ENCODE results near the gene ICA1L. TPM values are rescaled to one million over a fixed set of nuclear protein-coding genes. Genes with fewer than 3 reads are reported as not detected.
"Not testable (repeated sequence)": the region's sequence is repeated elsewhere in the genome, so short reads cannot be mapped to it uniquely, and the experiment has no call there.

ICA1L gene
- total RNA-seq, 1 experiment from 2014 or later, result 2.0 TPM

GRCh38 chr2:202822411-202822810 is 49.2 kb downstream of the ICA1L start:
- Histone ChIP-seq H3K9me3 (replicated peaks) (no peaks in the 10 kb centered on the region), H3K27ac (no peak overlapping the region), H3K27me3 (replicated peaks) (no peaks in the 10 kb centered on the region), H3K36me3 (no peaks in the 10 kb centered on the region), H3K4me3 (no peak overlapping the region), H3K4me1 (replicated peaks) (no peaks in the 10 kb centered on the region)
- no peak for DNase-seq (ENCODE audit: low read depth in 1 of 2, low spot score in 2 of 2)

GRCh38 chr2:202821206-202822160 is 50.1 kb downstream of the ICA1L start:
- Histone ChIP-seq H3K36me3 (no peaks in the 10 kb centered on the region), H3K27ac (no peak overlapping the region), H3K9me3 (replicated peaks) (no peaks in the 10 kb centered on the region), H3K4me1 (replicated peaks) (no peaks in the 10 kb centered on the region), H3K4me3 (no peak overlapping the region), H3K27me3 (replicated peaks) (no peaks in the 10 kb centered on the region)
- no peak for DNase-seq (ENCODE audit: low read depth in 1 of 2, low spot score in 2 of 2)

- Histone ChIP-seq H3K4me3 (no peak overlapping the region), H3K9me3 (replicated peaks) (no peaks in the 10 kb centered on the region), H3K4me1 (replicated peaks) (no peaks in the 10 kb centered on the region), H3K36me3 (no peaks in the 10 kb centered on the region), H3K27ac (no peak overlapping the region), H3K27me3 (replicated peaks) (no peaks in the 10 kb centered on the region)
- DNase-seq (ENCODE audit: low read depth in 1 of 2, low spot score in 2 of 2), result no peak
Observed at GRCh38 chr2:202818321-202818720, 53.2 kb downstream of the ICA1L start.

DNA sequence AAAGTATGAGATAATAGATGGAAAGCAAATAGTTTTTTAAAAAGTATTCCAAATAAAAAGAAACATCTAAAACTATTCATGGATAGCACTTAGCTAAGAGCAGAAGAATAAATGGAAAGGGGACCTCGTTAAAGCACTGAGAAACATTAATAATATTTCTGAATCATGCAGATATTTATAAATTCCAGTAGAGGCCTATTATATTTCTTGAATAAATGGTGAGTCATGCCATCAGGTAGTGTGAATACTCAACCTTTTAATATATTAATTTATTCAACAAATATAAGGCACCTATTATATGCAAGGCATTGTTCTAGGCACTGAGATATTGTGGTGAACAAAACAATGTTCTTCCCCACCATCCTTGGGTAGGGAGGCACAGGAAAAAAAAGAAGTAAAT is 53.8 kb downstream of the ICA1L start:
- no peak for DNase-seq (ENCODE audit: low read depth in 1 of 2, low spot score in 2 of 2)
- Histone ChIP-seq H3K4me3 (no peak overlapping the region), H3K9me3 (replicated peaks) (no peaks in the 10 kb centered on the region), H3K27me3 (replicated peaks) (no peaks in the 10 kb centered on the region), H3K36me3 (no peaks in the 10 kb centered on the region), H3K27ac (no peak overlapping the region), H3K4me1 (replicated peaks) (no peaks in the 10 kb centered on the region)

GRCh38 chr2:202815548-202816360 is 55.8 kb downstream of the ICA1L start:
- DNase-seq (ENCODE audit: low read depth in 1 of 2, low spot score in 2 of 2), result no peak
- H3K9me3 ChIP-seq (replicated peaks), result no peaks in the 10 kb centered on the region
- no peak overlapping the region for H3K27ac ChIP-seq
- H3K27me3 ChIP-seq (replicated peaks), result no peaks in the 10 kb centered on the region
- H3K36me3 ChIP-seq, result no peaks in the 10 kb centered on the region
- H3K4me1 ChIP-seq (replicated peaks), result no peaks in the 10 kb centered on the region
- no peak overlapping the region for H3K4me3 ChIP-seq

DNA sequence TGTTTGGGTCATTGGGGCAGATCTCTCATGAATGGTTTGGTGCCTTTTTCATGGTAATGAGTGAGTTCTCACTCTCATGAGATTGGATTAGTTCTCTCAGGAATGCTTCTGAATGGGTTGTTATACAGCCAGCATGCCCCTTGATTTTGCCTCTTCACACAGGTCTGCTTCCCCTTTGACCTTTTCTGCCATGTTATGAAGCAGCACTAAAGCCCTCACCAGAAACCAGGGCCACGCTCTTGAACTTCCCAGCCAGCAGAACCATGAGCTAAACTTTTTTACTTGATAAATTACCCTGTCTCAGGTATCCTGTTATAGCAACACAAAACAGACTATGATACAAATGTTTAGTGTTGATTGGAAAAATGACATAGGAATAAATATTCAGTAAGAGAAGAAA is 57.3 kb downstream of the ICA1L start:
- Histone ChIP-seq H3K27me3 (replicated peaks) (no peaks in the 10 kb centered on the region), H3K36me3 (no peaks in the 10 kb centered on the region), H3K4me1 (replicated peaks) (no peaks in the 10 kb centered on the region), H3K9me3 (replicated peaks) (no peaks in the 10 kb centered on the region), H3K27ac (no peak overlapping the region), H3K4me3 (no peak overlapping the region)
- DNase-seq (ENCODE audit: low read depth in 1 of 2, low spot score in 2 of 2), result no peak

DNA sequence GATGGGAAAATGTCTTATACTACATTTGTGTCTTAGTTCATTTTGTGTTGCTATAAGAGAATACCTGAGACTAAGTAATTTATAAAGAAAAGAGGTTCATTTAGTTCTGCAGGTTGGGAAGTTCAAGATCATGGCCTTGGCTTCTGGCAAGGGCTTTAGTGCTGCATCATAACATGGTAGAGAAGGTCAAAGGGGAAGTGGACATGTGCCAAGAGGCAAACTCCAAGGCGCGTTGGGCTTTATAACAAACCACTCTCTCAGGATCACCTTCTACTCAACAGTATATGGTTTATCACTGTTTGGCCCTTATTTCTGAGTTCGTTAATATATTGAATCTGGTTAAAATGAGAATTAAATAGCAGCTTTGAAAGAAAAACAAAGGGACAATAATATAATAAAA is 58.2 kb downstream of the ICA1L start:
- no peaks in the 10 kb centered on the region for H3K36me3 ChIP-seq
- H3K4me3 ChIP-seq, result no peak overlapping the region
- no peaks in the 10 kb centered on the region for H3K4me1 ChIP-seq (replicated peaks)
- no peak overlapping the region for H3K27ac ChIP-seq
- no peaks in the 10 kb centered on the region for H3K9me3 ChIP-seq (replicated peaks)
- no peak for DNase-seq (ENCODE audit: low read depth in 1 of 2, low spot score in 2 of 2)
- no peaks in the 10 kb centered on the region for H3K27me3 ChIP-seq (replicated peaks)

- Histone ChIP-seq H3K27ac (no peak overlapping the region), H3K36me3 (no peaks in the 10 kb centered on the region), H3K9me3 (replicated peaks) (no peaks in the 10 kb centered on the region), H3K27me3 (replicated peaks) (no peaks in the 10 kb centered on the region), H3K4me1 (replicated peaks) (no peaks in the 10 kb centered on the region), H3K4me3 (no peak overlapping the region)
- no peak for DNase-seq (ENCODE audit: low read depth in 1 of 2, low spot score in 2 of 2)
Observed at GRCh38 chr2:202808754-202809153, 62.8 kb downstream of the ICA1L start.

GRCh38 chr2:202807431-202808138 is 64.0 kb downstream of the ICA1L start:
- not testable (repeated sequence) for H3K36me3 ChIP-seq; DNase-seq (ENCODE audit: low read depth in 1 of 2, low spot score in 2 of 2); H3K27me3 ChIP-seq (replicated peaks); H3K27ac ChIP-seq; H3K4me1 ChIP-seq (replicated peaks); H3K9me3 ChIP-seq (replicated peaks); H3K4me3 ChIP-seq

DNA sequence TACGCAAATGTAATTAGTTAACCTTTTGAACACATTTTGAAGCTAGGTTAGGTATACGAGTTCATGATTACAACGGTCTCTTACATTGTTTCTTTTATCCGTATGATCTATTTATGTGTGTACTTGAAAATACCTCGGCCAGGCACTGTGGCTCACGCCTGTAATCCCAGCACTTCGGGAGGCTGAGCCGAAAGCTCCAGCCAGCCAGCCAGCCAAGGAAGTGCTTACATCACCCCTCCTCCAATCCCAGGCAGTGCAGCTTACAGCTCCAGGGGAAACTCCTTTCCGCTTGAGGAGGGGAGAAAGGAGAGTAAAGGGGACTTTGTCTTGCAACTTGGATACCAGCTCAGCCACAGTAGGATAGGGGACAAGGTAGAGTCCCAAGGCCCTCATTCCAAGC is 65.7 kb downstream of the ICA1L start:
- DNase-seq (ENCODE audit: low read depth in 1 of 2, low spot score in 2 of 2); H3K27me3 ChIP-seq (replicated peaks); H3K27ac ChIP-seq; H3K4me3 ChIP-seq; H3K36me3 ChIP-seq; H3K9me3 ChIP-seq (replicated peaks); H3K4me1 ChIP-seq (replicated peaks): not testable (repeated sequence)

- no peaks in the 10 kb centered on the region for H3K36me3 ChIP-seq
- H3K4me3 ChIP-seq, result no peak overlapping the region
- H3K4me1 ChIP-seq (replicated peaks), result no peaks in the 10 kb centered on the region
- H3K9me3 ChIP-seq (replicated peaks), result no peaks in the 10 kb centered on the region
- DNase-seq (ENCODE audit: low read depth in 1 of 2, low spot score in 2 of 2), result no peak
- H3K27ac ChIP-seq, result no peak overlapping the region
- no peaks in the 10 kb centered on the region for H3K27me3 ChIP-seq (replicated peaks)
Observed at GRCh38 chr2:202797944-202798343, 73.6 kb downstream of the ICA1L start.

- Histone ChIP-seq H3K4me1 (replicated peaks) (no peaks in the 10 kb centered on the region), H3K36me3 (no peaks in the 10 kb centered on the region), H3K27ac (no peak overlapping the region), H3K9me3 (replicated peaks) (no peaks in the 10 kb centered on the region), H3K4me3 (no peak overlapping the region), H3K27me3 (replicated peaks) (no peaks in the 10 kb centered on the region)
- no peak for DNase-seq (ENCODE audit: low read depth in 1 of 2, low spot score in 2 of 2)
Observed at GRCh38 chr2:202790676-202791075, 80.9 kb downstream of the ICA1L start.

DNA sequence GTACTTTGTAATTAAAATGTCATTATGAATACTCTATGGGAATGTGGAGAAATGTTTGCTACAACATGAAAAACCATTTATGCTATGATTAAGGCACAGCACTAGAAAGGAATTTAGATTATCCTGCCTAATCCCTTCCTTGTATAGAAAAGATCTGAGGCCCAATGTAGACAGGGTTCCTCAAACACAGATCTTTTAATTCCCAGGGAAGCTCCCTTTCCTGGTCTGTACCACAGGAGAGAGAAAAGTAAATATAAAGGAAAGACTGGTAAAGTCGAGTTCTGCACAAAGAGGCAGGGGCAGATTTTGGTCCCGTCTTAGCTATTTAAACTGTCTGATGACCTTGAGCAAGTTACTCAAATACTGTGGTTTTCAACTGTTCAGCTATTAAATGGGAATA is 84.7 kb downstream of the ICA1L start:
- Histone ChIP-seq H3K9me3 (replicated peaks) (no peaks in the 10 kb centered on the region), H3K4me3 (no peak overlapping the region), H3K4me1 (replicated peaks) (no peaks in the 10 kb centered on the region), H3K27ac (no peak overlapping the region), H3K36me3 (no peaks in the 10 kb centered on the region), H3K27me3 (replicated peaks) (no peaks in the 10 kb centered on the region)
- no peak for DNase-seq (ENCODE audit: low read depth in 1 of 2, low spot score in 2 of 2)

Measured in SJSA1 (cell line).